Esophagus mucosa (tissue), 1 donor: ENCODE results near the gene DZIP3. TPM values are rescaled to one million over a fixed set of nuclear protein-coding genes. Genes with fewer than 3 reads are reported as not detected.
A peak's percentile ranks its signal among the peaks of the same experiment; 100 is the strongest.

Experiments
- ATAC-seq: fragments of 200-7000 bp; cut with Tn5 transposase; one replicate; pipeline ENCODE4 v1.9.1; 2020
- total RNA-seq: library from RNA; stranded (reverse); gene quantifications from one replicate; pipeline ENCODE4 v1.2.4, GENCODE V29; 2023
- donor health status: DM: yes; HTN: yes; CAD: no.

The DZIP3 gene, protein sequence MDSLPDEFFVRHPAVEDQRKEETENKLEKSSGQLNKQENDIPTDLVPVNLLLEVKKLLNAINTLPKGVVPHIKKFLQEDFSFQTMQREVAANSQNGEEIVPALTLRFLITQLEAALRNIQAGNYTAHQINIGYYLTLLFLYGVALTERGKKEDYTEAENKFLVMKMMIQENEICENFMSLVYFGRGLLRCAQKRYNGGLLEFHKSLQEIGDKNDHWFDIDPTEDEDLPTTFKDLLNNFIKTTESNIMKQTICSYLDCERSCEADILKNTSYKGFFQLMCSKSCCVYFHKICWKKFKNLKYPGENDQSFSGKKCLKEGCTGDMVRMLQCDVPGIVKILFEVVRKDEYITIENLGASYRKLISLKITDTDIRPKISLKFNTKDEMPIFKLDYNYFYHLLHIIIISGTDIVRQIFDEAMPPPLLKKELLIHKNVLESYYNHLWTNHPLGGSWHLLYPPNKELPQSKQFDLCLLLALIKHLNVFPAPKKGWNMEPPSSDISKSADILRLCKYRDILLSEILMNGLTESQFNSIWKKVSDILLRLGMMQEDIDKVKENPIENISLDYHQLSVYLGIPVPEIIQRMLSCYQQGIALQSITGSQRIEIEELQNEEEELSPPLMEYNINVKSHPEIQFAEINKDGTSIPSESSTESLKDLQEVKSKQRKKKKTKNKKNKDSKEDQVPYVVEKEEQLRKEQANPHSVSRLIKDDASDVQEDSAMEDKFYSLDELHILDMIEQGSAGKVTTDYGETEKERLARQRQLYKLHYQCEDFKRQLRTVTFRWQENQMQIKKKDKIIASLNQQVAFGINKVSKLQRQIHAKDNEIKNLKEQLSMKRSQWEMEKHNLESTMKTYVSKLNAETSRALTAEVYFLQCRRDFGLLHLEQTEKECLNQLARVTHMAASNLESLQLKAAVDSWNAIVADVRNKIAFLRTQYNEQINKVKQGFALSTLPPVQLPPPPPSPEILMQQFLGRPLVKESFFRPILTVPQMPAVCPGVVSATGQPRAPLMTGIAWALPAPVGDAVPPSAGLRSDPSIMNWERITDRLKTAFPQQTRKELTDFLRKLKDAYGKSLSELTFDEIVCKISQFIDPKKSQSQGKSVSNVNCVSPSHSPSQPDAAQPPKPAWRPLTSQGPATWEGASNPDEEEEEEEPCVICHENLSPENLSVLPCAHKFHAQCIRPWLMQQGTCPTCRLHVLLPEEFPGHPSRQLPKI
- total RNA-seq: 3.5 TPM

DNA sequence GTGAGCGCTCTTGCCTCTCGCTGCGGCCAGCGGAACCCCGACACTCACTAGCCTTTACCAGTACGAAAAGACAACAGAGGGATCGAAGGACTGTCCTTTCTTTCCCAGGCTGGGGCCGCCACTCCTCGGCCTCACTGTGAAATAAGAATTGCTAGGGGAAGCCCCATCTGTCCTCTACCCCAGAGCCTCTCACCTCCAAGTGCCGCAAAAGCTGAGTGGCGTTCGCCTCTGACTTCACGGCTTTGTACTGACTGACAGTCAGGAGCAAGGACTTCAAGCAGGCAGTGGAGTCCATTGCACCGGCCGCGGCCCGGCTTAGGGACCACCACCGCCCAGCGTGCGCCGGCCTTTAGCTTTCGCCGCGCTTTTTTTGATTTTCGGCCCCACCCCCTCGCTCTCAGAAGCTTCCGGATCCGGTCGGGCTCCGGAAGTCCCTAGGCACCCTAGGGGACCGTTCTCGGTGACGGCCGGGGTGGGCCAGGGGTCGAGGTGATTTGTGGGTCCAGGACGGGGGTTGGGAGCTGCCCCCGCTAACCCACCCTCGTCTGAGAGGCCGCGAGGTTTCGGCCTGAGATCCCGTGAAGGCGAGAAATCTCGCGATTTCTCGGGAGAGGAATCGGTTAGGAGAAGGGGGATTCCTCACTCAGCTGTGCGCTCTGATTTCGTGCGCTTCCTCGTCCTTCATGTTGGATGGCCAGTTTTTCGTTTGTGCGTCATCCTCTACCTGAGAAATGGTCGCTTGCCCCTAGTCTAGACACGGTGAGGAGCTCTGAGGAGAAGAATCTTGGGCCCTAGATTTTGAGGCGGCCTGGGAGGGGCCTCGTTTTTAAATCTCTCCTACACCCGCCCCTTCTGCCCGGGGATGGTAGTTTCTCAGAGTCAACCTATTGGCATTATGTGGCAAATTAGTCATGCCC, at the start of gene DZIP3, which contains the start of gene CIP2A:
DZIP3 (plus strand) TSS at position 642 of the 917 bp plus-strand sequence. CDS start 15,685 bp downstream, outside the sequence.
CIP2A (minus strand) TSS at position 358 of the 917 bp plus-strand sequence; CDS start at position 295, 63 bp downstream.
- ATAC-seq: peak; percentile 94

DNA sequence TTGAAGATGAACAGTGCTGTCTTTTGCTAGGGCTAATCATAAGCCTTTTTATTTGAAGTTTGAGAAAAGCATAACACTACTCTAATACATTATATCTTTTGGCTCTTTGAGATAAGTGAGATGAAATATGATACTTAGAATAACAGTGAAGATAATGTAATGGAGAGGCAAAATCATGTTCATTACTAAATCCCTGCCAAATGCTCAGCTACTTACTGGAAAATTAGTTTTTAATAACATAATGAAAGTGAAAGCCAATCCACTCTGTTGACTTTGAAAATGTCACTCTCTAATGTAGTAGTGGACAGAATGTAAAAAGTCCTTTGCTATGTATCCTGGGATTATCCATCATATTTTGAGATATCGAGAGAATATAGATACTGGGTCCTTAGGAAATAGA, 43.3 kb upstream of the DZIP3 start:
- ATAC-seq: no peak

DNA sequence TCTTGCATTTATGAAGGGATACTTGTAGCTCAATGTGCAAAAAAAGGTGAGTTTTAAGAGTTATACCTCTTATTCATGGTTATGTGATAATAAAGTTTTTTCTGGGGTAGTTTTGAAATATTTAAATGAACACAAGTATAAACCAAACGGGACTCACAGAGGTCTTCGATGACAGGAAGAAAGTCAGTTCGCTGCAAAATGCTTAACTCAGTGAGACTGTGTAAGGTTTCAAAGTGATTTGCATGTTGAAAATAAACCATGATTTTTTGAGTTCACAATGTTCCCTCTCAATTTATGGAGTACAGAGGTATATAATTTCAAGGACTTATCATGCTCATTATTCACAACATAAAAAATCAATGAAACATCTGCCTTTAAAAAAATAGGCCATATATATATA, 42.8 kb upstream of the DZIP3 start:
- no peak for ATAC-seq

DNA sequence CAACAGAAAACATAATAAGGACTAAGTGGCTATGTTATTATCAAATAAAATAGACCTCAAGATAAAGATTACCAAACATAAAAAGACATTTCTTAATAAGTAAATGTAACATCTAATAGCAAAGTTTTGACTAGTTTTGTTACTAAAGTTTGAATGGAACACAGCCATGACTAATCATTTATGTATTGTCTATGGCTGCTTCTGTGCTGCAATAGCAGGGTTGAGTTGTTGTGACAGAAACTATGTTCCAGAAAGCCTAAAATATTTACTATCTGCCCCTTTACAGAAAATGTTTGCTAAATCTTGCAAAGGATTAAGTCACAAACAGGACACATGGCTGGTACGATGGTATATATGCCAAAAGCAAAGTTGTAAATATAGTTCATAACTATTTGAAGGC, 41.2 kb upstream of the DZIP3 start:
- no peak for ATAC-seq

DNA sequence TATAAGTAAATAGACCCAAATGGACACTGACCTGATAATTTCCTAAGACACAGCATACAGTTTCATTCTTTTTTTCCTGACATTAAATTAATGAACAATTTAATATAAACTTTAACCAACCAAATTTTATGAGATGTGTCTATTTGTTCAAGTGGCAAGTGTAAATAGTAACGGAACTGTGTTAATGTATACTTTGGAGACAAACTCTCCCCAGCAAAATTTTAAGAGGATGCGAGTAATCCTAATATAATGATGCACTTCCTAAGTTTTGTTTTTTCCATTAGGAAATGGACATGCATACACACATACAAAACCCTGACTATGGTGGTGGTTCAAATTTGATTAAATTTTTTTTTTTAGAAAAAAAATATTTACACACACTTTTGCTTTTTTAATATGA, 40.6 kb upstream of the DZIP3 start:
- no peak for ATAC-seq

DNA sequence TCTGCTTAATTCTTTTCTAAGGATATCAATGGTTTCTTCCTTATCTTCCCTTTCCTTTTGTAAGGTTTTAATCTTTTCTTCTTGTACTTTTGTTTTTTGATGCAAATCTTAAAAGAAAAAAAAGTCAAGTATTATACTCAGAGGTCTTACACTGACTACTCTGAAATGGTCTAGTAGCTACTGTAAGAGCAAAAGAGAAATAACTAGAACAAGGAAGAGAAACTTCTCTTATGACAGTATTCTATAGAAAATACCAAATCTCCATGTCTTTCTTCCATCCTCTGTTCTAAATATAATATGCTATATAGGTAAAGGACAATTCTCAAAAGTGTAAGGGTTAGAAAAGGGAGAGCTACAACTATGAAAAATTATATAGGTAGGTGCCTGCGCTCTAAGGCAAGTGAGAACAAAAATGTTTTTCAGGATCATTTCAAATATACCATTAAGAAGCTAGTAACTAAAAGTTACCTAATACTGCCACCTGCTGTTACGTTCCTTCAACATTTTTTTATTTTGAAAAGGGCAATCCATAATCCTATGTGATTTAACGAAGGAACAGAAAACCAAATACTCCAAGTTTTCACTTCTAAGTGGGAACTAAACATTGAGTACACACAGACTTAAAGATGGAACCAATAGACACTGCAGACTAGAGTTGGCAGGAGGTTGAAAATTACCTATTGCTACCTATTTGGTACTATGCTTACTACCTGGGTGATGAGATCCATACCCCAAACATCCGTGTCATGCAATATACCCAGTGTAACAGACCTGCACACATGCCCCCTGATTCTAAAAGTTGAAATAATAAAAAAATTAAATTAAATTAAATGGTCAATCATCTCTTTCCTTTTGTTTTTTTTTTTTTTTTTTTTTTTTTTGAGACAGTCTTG, 37.0 kb upstream of the DZIP3 start:
- peak; percentile 31 for ATAC-seq

DNA sequence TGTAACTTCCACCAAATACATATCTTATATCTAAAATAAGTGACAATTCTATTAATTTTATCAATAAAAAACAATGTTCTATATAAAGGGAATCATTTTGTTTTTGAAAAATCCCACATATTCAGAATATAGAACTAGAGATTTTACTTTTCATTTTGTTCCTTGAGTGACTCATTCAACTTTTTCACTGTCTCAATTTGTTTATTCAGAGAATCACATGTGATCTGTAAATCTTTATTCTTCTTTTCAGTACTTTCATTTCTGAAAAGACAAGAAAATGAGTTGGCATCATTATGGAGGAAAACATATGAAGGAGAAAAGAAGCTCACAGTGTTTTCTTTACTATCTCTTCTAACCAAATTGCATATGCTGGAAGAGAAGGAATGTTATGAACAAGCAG, 35.3 kb upstream of the DZIP3 start:
- ATAC-seq: no peak

DNA sequence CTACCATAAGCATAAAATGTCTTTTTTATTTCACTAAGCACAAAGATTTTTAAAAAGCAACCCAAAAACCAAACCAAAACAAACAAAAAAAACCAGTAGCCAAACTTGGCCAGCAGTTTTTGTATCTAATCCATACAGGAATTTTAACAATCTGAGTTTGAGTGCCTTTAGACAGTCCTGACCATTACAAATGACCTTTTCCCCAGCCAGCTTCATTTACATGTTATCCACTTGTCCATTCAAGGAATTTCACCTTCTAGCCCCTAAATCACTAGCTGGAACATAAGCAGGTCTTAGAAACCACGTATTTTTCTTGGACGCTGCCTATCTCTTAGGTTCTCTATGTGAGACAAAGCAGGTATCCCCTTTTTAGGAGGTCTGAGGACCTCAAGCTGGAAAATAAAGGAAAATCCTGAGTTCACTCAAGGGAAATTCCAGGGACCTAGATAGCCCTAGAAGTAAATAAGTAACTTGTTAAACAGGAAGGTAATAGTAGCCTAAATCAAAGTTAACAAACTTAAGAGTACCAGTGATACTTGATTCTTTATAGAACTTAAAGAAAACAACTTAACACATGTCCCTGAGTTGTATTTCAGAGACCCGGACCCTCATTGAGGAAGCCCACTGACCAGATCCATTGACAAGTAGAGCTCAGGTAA, 34.5 kb upstream of the DZIP3 start:
- no peak for ATAC-seq

DNA sequence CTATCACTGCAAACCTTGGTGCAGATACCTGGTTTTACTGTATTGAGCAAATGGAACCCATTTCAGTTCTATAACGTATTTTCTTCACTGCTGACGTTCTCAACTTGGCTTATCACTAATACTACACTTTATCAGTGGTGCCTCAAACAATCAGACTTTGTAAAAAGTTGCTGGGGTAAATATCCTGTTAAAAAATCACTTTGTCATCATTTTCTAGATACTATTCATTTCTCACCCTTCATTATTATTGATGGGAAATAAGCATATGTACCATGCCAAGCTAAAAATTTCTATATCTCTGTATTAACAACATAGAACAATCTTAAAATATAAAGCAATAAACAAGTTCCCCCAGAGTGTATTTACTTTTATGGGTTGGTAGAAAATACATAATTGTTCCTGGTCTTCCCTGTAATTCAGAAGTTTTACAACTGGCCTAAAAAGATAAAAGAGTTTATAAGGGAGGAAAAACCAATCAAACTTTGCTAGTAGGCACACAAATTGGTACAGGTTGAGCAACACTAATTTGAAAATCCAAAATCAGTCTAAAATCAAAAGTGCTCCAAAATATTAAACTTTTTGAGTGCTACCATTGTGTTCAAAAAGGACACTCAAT, 33.4 kb upstream of the DZIP3 start:
- no peak for ATAC-seq

DNA sequence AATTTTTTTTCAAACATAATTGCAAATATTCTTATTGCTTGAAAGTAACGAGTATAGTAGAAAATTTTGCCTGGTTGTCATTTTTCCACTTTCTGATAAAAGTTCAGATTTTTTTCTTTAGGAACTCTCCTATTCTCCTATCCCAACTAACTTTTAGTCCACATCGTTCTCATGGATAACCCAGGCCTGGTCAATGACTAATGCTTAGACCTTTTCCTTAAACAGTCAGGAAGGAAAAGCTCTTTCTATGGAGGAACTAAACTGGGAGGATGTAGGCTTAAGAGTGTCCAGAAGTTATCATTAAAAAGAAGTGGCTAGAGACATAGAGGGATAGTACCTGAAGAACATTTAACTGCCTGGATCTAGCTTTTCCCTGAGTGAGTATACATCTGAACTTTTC, 27.0 kb upstream of the DZIP3 start:
- no peak for ATAC-seq

DNA sequence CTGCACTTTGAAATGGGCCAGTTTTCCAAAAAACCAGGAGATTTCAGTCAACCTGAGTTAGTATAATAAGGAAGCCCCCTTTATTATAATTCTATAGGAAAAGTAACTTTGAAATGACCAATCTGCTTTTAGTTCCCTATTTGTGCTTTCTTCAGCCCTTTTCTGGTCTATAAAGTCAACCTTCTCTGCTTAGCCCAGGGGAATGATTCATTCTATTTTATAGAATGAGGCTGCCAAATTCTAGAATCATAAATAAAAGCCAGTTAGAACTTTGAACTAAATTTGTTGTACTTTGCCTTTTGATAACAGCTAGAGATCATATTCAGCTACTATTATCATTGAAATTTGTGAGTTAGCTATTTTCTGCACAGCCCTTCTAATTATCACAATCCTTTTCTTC, 25.0 kb upstream of the DZIP3 start:
- no peak for ATAC-seq

DNA sequence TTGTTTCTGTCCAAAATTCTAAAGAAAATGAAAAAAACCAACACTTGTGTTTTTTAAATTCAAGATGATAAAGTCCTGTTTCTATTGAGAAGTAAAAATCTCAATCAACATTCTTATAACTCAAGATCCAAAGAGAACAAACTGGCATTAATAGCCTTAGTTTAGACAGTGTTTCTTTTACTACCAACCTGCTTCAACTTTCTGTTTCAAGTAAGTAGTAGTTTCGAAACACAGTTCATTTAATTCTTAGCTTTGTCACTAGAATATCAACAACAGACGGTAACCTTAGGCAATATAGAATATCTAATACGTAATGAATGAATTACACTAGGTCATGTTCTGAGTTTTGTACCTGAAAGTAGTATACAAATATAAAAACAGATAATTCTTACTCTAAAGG, 24.0 kb upstream of the DZIP3 start:
- no peak for ATAC-seq

DNA sequence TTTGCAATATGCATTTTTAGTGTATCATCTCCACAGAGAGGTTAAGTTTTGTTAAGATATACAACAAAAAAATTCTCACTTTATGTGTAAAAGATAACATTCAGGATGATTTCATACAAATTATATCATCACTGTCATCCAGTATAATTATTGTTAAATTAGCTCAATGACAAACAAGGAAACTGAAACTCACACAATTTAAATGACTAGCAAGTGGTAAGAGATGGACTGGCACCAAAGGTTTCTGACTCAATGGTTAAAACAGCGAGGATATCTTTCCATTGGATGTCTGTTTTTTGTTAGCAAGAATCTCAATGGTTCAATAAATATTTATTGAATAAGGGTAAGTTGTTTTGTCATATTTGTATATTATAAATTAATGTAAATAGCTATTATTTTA, 22.9 kb upstream of the DZIP3 start:
- no peak for ATAC-seq

DNA sequence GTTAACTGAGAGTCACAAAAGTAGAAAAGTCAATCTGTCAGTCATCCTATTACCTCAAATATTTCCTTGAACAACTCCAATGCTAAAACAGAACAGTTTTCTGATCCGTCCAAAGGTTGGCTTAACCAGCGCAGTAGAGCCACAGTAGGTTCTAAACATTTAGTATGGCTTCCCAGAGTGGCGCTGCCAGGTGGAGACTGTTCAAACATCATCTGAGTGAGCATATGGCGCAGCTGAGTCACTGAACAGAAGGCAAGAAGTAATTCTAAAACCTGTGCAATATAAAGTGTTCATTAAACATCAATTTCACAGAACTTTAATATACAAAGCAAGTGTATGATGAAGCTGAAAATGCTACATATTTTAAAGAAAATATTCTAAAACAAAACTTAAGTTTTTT, 20.2 kb upstream of the DZIP3 start:
- ATAC-seq: no peak

DNA sequence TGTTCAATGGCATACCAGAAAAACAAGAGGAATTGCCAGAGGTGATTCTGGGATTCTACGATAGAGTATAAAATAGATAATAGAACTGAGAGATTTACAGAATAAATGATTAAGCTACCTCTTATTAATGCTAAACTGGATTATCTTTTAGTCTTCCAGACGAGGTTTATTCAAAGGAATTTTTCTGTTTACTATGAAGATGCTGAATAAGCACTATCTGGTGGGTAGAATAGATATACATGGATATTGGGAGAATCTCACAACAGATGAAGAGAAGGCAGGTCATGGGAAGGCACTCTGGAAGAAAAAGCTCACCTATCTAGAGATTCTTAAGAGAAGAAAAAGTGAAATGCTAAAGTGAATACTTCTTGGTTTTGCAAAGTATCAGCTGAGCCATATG, 11.5 kb upstream of the DZIP3 start:
- ATAC-seq: no peak

DNA sequence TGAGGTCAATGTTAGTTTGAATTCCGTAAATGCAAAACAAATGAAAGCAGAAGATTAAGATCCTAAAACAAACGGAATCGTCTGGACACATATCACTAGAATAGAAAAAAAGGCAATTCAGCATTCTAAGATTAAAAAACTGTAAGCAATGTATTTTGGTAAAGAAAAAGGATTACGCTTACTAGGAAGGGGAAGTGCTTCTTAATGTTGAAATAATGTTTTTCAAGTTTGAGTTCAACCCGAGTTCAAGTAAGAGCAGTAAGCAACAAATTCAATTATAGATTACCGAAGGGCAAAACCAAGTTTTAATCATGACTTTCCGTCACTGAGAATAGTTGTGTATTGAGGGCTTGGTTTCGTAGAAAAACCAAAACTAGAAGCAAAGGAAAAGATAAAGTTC, 921 bp upstream of the DZIP3 start:
- no peak for ATAC-seq

DNA sequence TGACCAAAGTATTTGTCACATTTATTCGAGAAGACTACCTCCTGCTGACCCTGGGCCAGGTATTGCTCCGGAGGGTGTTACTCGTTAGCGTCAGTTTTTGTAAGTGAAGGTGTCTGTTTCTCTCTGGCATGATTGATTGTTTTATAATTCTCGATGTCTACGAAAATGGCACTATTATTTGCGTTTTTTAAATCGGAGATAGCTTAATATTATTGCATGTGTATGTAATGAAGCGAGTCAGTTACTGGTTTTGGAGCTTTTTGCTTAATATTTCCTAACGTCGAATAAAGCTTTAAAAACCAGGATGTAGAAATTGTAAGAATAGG, 439 bp downstream of the DZIP3 start:
- ATAC-seq: no peak

DNA sequence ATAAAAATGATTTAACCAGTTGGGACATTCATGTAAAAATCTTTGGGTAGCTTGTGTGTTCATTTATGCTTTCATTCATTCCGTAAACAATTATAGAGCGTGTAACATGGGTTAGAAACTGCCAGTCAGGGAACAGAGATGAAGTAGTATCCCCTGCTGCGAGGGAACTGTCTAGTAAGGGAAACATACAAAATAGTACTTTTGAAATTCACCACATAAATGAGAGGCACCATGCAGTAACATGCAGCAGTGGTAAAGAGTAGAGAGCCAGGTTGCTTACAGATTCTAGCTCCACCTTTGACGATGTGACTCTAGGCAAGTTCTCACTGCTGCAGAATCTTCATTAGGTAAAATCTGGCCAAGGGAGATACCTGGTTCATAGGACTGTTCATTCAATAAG, 938 bp downstream of the DZIP3 start:
- ATAC-seq: no peak

DNA sequence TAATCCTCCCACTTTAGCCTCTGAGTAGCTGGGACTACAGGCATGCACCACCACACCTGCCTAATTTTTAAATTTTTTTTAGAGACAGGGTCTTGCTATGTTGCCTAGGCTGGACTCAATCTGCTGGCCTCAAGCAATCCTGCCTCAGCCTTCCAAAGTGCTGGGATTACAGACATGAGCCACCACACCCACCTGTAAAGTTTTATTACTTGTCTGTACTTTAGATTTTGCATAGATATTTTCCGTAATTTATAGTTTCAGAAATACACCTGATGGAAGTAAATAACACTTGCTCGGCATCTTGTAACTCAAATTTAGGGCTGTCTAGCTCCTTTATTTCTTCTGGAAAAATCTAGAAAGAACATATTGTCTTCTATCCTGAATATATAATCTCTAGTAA, 5.8 kb downstream of the DZIP3 start:
- no peak for ATAC-seq

DNA sequence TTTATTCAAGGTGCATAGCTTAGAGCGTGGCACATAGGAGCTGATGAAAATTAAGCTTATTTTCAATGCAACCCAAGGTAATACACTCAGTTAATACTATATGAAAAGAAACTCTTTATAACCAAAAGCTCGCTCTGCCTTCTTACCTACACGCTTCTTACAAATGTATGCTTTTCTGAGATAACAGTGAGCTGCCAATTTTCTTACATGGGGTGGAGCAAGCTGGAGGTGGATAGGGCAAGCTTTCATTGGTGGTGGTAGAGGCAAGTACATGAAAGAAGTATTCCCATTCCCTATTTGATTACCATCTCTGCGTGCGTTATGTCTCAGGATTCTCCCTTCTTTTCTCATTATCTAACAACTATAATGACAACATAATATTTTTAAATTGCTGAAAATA, 8.9 kb downstream of the DZIP3 start:
- ATAC-seq: no peak
